ENCODE measurements around the gene PDP2.

The PDP2 gene

DNA sequence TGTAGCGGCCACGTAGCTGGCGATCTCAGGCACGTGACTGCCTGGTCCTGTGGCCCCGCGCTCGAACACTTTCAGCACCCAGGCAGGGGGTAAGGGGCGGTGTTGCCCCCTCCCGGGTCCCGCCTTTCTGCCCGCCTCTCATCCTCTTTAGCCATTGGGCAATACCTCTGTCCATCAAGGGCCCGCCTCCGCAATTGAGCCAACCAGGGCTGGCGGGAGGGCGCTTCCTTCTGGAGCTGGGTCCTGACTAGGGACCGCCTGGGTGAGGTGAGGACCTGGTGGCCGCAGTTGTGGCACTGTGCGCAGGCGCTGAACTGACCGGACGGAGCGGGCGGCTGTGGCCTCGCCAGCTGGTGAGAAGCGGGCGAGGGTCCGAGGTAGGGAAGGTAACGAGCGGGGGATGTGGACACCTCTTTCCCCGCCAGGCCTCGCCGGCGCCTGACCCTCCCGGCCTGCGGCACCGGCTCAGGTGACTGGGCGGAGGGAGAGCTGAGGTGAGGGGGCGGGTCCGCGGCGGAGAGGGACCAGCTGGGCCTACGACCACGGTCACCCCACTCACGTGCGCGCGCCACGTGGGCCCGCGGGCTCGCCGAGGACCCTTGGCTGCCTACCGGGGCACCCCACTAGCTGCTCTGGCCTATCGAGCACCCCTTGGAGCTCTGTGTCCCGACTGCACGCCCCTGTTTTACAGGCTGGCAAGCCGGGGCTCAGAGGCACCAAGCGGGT is at the start of gene PDP2:
Gene PDP2, plus strand, starts transcription at position 228 of the 726 bp plus-strand sequence. CDS start 3,770 bp downstream, outside the sequence.
- peak; percentile 94 for DNase-seq (ENCODE audit: low spot score)

GRCh38 chr16:66832190-66832589 is 48.1 kb upstream of the PDP2 start:
- DNase-seq (ENCODE audit: low spot score) = no peak

GRCh38 chr16:66832661-66833305 is 47.5 kb upstream of the PDP2 start:
- DNase-seq (ENCODE audit: low spot score) = peak; percentile 9

DNA sequence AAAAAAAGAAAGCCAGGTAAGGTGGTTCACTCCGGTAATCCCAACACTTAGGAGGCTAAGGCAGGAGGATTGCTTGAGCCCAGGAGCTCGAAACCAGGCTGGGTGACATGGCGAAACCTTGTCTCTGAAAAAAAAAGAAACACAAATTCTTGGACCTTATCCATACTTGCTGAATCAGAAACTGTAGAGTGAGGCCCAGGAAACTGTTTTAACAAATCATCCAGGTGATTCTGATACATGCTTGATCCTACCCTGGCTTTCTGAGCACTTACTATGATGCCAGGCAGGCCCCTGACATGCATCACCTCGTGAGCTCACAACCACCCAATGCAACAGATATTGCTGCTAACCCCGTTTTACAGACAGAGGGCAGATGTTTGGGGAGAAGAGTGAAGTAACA is 45.6 kb upstream of the PDP2 start:
- no peak for DNase-seq (ENCODE audit: low spot score)

DNA sequence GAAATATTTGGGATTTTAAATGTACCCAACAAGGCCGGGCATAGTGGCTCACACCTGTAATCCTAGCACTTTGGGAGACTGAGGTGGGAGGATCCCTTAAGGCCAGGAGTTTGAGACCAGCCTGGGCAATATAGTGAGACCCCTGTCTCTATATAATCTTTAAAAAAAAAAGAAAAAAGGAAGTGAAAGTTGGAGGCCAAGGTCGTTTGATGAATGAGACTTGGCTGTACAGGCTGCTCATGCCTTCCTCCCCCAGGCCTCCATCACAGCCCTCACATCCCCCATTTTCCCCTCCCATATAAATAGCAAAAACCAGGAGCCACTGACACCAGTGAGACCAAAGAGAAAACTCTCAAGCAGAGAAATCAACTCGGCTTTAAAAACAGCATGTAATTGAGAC is 39.4 kb upstream of the PDP2 start:
- no peak for DNase-seq (ENCODE audit: low spot score)

GRCh38 chr16:66841366-66841765 is 38.9 kb upstream of the PDP2 start:
- DNase-seq (ENCODE audit: low spot score) = no peak

GRCh38 chr16:66842765-66843164 is 37.5 kb upstream of the PDP2 start:
- DNase-seq (ENCODE audit: low spot score) = no peak

DNA sequence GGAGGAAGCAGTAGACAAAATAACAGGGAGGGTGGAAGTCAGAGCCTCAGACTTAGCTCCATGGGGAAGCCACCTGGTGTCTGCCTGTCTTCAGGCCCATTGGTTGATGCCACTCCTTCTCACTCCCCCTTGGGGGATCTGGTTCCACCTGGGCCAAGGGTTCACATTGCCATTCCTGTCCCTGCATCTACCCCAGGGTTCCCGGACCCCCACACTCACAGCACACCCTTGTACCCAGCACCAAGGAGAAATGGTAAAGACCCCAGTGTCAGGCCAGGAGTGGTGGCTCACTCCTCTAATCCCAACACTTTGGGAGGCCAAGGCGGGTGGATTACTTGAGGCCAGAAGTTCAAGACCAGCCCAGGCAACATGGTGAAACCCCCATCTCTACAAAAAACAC is 37.1 kb upstream of the PDP2 start:
- DNase-seq (ENCODE audit: low spot score) = no peak

DNA sequence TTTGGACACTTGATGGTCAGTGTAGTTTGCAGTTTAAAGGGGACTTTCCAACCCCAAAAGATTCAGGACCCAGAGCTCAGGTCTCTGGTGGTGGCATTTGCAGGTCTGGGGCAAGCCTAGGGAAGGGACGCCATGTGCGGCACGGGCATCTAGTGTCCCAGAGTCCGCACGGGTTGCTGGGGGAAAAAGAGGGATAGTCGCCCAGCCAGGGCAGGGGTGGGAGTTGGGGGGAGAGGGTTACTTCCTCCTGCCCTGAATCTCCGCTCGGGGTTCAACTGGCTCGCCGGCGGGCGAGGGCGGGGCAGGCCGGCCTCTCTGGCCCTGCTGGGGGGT is 36.3 kb upstream of the PDP2 start:
- no peak for DNase-seq (ENCODE audit: low spot score)

DNA sequence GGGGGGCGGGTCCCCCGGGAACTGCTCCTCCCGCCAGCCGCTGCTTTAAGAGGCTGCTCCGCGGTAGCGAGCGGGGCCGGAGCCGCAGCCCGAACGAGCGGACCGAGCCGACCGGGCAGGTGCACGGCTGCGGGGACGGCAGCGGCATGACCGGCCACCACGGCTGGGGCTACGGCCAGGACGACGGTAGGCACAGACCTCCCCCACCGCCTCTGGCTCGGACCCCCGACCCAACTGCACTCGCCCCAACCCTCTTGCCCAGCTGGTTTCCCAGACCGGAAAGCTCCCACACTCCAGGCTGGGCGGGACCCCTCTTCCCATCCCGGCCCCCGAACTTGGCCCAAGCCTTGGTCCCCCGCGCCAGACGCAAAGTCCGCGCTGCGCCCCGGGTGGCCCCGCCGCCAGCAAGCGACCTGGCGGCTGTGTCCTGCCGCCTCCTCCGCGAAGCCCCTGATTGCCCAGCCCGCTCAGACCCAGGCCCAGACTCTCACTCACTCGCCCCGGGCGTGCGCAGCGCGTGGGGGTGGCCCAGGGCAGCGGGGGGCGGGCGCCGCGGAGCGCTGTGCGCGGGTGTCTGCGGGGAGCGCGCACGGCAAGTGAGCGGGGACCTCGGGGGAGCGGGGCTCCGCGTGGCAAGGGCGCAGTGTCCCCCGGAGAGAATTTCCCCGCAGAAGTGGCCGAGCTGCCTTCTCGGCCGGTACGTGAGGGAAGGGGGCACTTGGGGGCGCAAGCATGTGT is 35.8 kb upstream of the PDP2 start, which contains the start of gene CA7:
Gene CA7, plus strand, starts transcription at position 73 of the 738 bp plus-strand sequence. Its CDS starts 74 bp downstream, at position 147.
- no peak for DNase-seq (ENCODE audit: low spot score)

- no peak for DNase-seq (ENCODE audit: low spot score)
These were observed 35.3 kb upstream of the PDP2 start for GRCh38 chr16:66845080-66845410.

- DNase-seq (ENCODE audit: low spot score) = no peak
These were observed 34.5 kb upstream of the PDP2 start for GRCh38 chr16:66845791-66846221.

DNA sequence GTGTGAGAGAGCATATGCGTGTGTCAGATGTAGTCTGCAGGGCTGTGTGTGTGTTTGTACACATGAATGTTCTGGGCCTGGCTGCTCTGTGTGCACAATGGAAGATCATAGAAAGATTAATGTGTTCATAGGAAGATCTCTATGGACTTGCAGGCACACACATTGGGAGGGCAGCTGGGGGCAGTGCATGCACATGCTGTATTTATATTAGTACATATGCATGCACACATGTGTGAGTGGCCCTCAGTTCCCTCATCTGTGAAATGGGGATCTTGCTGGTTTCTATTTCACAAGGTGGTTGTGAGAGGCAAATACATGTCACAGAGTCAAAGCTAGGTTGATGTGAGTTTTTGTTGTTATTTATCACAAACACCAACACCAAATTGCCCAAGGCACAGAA is 34.0 kb upstream of the PDP2 start:
- no peak for DNase-seq (ENCODE audit: low spot score)

DNA sequence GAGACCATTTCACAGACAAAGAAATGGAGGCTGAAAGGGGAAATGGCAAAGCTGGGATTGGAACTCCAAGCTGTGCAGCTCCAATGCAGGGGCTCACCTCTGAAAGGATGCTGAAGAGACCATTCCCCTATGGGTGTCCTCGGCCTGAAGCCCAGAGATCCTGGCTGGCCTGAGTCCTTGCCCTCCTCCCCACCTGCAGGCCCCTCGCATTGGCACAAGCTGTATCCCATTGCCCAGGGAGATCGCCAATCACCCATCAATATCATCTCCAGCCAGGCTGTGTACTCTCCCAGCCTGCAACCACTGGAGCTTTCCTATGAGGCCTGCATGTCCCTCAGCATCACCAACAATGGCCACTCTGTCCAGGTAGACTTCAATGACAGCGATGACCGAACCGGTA is 33.5 kb upstream of the PDP2 start:
- no peak for DNase-seq (ENCODE audit: low spot score)

DNA sequence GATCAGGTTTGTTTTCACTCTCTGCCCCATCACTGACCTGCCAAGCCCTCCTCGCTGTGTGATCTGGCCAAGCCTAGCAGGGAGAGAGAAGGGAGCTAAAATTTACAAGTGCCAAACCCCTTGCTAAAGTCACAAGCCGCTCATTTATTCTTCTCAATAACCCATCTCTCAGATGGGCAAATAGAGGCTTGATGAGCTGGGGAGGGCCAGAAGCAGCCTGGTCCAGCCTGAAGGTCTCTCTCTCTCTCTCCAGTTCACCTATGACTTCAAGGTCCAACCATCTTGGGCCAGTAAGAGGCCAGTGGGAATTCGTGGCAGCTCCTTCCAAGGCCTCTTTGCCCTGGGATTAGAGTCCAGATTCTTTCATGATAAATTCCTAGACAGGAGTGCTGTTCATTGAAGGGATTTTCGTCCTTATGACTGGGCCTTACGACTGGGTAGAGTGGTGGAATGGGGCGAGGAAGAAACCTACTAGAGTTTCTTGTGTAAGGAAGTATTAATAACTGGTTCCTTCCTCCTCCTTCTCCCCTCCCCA is 32.7 kb upstream of the PDP2 start:
- no peak for DNase-seq (ENCODE audit: low spot score)

GRCh38 chr16:66848172-66848571 is 32.1 kb upstream of the PDP2 start:
- DNase-seq (ENCODE audit: low spot score) = no peak

GRCh38 chr16:66849021-66849420 is 31.3 kb upstream of the PDP2 start:
- no peak for DNase-seq (ENCODE audit: low spot score)

DNA sequence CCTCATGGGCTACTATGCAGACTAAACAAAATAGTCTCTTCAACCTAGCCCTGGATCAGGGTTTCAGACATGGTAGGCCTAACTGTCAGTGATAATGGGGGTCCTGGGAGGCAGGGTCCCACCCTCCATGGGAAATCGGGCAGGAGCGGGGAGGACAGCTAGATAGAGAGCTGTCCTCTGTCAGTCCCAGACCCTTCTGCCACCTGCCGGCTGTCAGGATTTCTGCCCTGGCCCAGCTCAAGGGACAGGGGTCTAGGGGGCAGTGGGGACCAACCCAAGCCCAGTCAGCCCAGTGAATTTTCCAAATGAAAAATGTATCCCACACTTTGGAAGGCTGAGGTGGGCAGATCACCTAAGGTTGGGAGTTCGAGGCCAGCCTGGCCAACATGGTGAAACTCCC is 30.8 kb upstream of the PDP2 start:
- no peak for DNase-seq (ENCODE audit: low spot score)

- no peak for DNase-seq (ENCODE audit: low spot score)
These were observed 30.1 kb upstream of the PDP2 start for GRCh38 chr16:66850115-66850815.

DNA sequence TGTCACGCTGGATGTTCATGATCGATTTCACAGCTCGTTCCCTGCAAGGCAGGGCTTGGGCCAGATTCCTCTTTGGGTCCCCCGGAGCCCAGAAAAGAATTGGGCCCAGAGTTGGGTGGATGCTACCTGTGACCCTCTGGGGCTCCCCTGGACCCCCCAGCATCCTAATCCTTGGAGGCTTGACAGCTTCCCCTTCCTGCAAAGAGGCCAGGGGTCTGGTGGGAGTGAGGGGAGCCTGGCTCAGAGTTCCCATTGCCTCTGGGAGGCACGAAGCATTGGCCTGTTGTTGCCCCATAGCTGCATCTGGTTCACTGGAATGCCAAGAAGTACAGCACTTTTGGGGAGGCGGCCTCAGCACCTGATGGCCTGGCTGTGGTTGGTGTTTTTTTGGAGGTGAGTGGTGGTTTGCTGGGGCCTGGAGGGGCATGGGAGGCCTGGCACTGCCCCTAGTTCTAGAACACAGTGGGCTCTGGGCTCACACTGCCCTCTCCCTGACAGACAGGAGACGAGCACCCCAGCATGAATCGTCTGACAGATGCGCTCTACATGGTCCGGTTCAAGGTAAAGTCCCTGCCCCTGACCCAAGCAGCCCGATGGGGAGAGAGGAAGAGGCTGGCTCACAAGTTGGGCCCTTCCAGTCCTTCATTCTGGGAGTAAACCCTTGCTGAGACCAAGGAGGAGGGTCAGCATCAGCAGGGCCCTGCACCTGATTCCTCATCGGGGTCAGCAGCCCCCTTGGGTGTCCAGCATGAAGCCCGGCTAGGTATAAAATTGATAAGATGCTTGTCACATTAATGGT is 28.9 kb upstream of the PDP2 start:
- no peak for DNase-seq (ENCODE audit: low spot score)
